ENCODE results near the gene ZNF493.

Gene ZNF493

GRCh38 chr19:21396893-21397572 lies at the start of gene ZNF493:
ZNF493 (plus strand) TSS chr19:21397133; CDS start chr19:21397238, 105 bp downstream.
- DNase-seq = peak; percentile 97

GRCh38 chr19:21352830-21353229 lies 44.1 kb upstream of the ZNF493 start:
- no peak for DNase-seq

- DNase-seq = peak; percentile 97
These were observed 38.0 kb upstream of the ZNF493 start, which contains the start of gene ZNF738 for GRCh38 chr19:21358768-21359451. ZNF738 (plus strand) TSS chr19:21359000; CDS start chr19:21359141, 141 bp downstream.

- DNase-seq = no peak
These were observed 34.6 kb upstream of the ZNF493 start for GRCh38 chr19:21362291-21362690.

- no peak for DNase-seq
These were observed 12.9 kb upstream of the ZNF493 start for GRCh38 chr19:21383980-21384582.

GRCh38 chr19:21396121-21396520 lies 812 bp upstream of the ZNF493 start:
- DNase-seq = no peak

- DNase-seq = no peak
These were observed 1.9 kb downstream of the ZNF493 start for GRCh38 chr19:21398851-21399250.

GRCh38 chr19:21402303-21402985 lies 5.5 kb downstream of the ZNF493 start:
- no peak for DNase-seq

GRCh38 chr19:21410166-21410565 lies 13.2 kb downstream of the ZNF493 start:
- no peak for DNase-seq

- no peak for DNase-seq
These were observed 25.3 kb downstream of the ZNF493 start for GRCh38 chr19:21422244-21422643.

- no peak for DNase-seq
These were observed 26.4 kb downstream of the ZNF493 start for GRCh38 chr19:21423057-21424041.

- DNase-seq = no peak
These were observed 33.7 kb downstream of the ZNF493 start for GRCh38 chr19:21430675-21431074.

GRCh38 chr19:21432590-21432989 lies 35.7 kb downstream of the ZNF493 start:
- no peak for DNase-seq

GRCh38 chr19:21434516-21434915 lies 37.6 kb downstream of the ZNF493 start:
- no peak for DNase-seq

GRCh38 chr19:21434967-21435544 lies 38.1 kb downstream of the ZNF493 start:
- DNase-seq = no peak

- DNase-seq = no peak
These were observed 42.3 kb downstream of the ZNF493 start for GRCh38 chr19:21439201-21439751.

GRCh38 chr19:21440321-21440720 lies 43.4 kb downstream of the ZNF493 start:
- DNase-seq = no peak

- DNase-seq = no peak
These were observed 54.3 kb downstream of the ZNF493 start for GRCh38 chr19:21451187-21451586.

GRCh38 chr19:21454901-21455300 lies 58.0 kb downstream of the ZNF493 start:
- DNase-seq = no peak

- DNase-seq = no peak
These were observed 63.8 kb downstream of the ZNF493 start for GRCh38 chr19:21460686-21461085.

GRCh38 chr19:21462540-21462939 lies 65.6 kb downstream of the ZNF493 start:
- no peak for DNase-seq

All from femur (tissue), 1 donor.